Prostate gland (tissue), 2 donors: ENCODE measurements around the gene ARL16. TPM values are rescaled to one million over a fixed set of nuclear protein-coding genes. Genes with fewer than 3 reads are reported as not detected.

Experiments used
- DNase-seq: peaks from one replicate; pipeline ENCODE4 v3.0.0-alpha.2; 2019; ENCODE audit warnings: low spot score
- H3K27ac ChIP-seq, 2 donors: fragments of 200-600 bp; sonication (generic); 2 replicates each; pipeline ENCODE4 v1.5.1; 2017 to 2019
- H3K27me3 ChIP-seq: fragments of 200-600 bp; sonication (generic); replicated peaks from 2 replicates; pipeline ENCODE4 v1.5.1; 2019; ENCODE audit not compliant: insufficient read depth
- H3K36me3 ChIP-seq, 2 donors: fragments of 200-600 bp; sonication (generic); 1 replicate in 1 of 2; 2 replicates in 1 of 2; pipeline versions ENCODE4 v1.5.1 to v1.8.1; 2017 to 2019
- H3K4me1 ChIP-seq: fragments of 200-600 bp; sonication (generic); replicated peaks from 2 replicates; pipeline ENCODE4 v1.5.1; 2019
- H3K4me3 ChIP-seq, 2 donors: fragments of 200-600 bp; sonication (generic); 2 replicates each; pipeline ENCODE4 v1.5.1; 2017 to 2019
- H3K9me3 ChIP-seq: fragments of 200-600 bp; sonication (generic); 2 replicates; pipeline ENCODE4 v1.5.1; 2017
- CTCF ChIP-seq, 4 experiments: fragments of 200-600 bp in 2 of 4; fragments of 450-650 bp in 2 of 4; sonication (generic) in 2 of 4; IDR thresholded peaks; 1 replicate in 3 of 4; 2 replicates in 1 of 4; pipeline ENCODE4 v1.5.1; 2016 to 2019; ENCODE audit warnings: antibody characterized with exemption in 4 of 4, mild to moderate bottlenecking in 2 of 4, moderate library complexity in 2 of 4
- POLR2A ChIP-seq: fragments of 450-650 bp; IDR thresholded peaks from one replicate; pipeline ENCODE4 v1.6.1; 2016; ENCODE audit warnings: antibody characterized with exemption, mild to moderate bottlenecking
- POLR2AphosphoS5 ChIP-seq: sonication (generic); formaldehyde crosslinking; IDR thresholded peaks from one replicate; pipeline ENCODE4 v1.6.1; 2017; ENCODE audit warnings: antibody characterized with exemption
- WGBS: methylation state at CpG from one replicate; pipeline ENCODE4 v1.1.5; 2018; 5-methylcytosine and 5-hydroxymethylcytosine counted together
- intact Hi-C: fragments of 100-400 bp; cut with DNase I; formaldehyde crosslinking; loops from one replicate; pipeline ENCODE4 v1.14.2; 2022
- total RNA-seq, 2 donors: library from RNA; depleted of rRNA; stranded (reverse); fragments of >200 nt; gene quantifications; one replicate each; pipeline ENCODE4 v1.1.0, GENCODE V29; 2016

The ARL16 gene
- total RNA-seq, 2 donors from 2014 or later: 27.9 to 49.5 TPM

- intact Hi-C loops: no loop called here
- no peaks in the 10 kb centered on the region for H3K9me3 ChIP-seq
- WGBS: 90% methylated on average over 18 of the region's 18 CpGs
- H3K4me1 ChIP-seq: peaks cover 3% of the 10 kb centered on the region
- TF ChIP-seq POLR2AphosphoS5 (no peak), POLR2A (no peak), CTCF (IDR thresholded peaks at IDR 0.05) (no peak)
- H3K27me3 ChIP-seq: no peaks in the 10 kb centered on the region
- H3K27ac ChIP-seq: no peak overlapping the region
- peaks cover 12 to 61% of the 10 kb centered on the region in 2 donors for H3K36me3 ChIP-seq
- H3K4me3 ChIP-seq: no peak overlapping the region
- DNase-seq: no peak
Measured at GRCh38 chr17:81690066-81690465, 6.5 kb upstream of the ARL16 start.

- intact Hi-C loops: no loop called here
- no peak for TF ChIP-seq POLR2AphosphoS5
- TF ChIP-seq POLR2A: no peak
- no peak for TF ChIP-seq CTCF (IDR thresholded peaks at IDR 0.05)
- Histone ChIP-seq H3K27ac (no peak overlapping the region), H3K4me3 (no peak overlapping the region), H3K9me3 (no peaks in the 10 kb centered on the region), H3K27me3 (no peaks in the 10 kb centered on the region), H3K36me3 (peaks cover 3 to 51% of the 10 kb centered on the region in 2 donors), H3K4me1 (peaks cover 11% of the 10 kb centered on the region)
- 59% methylated on average over 14 of the region's 14 CpGs for WGBS
- no peak for DNase-seq
Measured at GRCh38 chr17:81688616-81689015, 5.0 kb upstream of the ARL16 start.

GRCh38 chr17:81687770-81688541 is 4.4 kb upstream of the ARL16 start:
- DNase-seq: no peak
- 95% methylated on average over 29 of the region's 41 CpGs for WGBS
- H3K4me3 ChIP-seq: no peak overlapping the region
- H3K27ac ChIP-seq: no peak overlapping the region
- peaks cover 3 to 51% of the 10 kb centered on the region in 2 donors for H3K36me3 ChIP-seq
- intact Hi-C loops: no loop called here
- TF ChIP-seq POLR2A: no peak
- TF ChIP-seq CTCF (IDR thresholded peaks at IDR 0.05): no peak
- no peak for TF ChIP-seq POLR2AphosphoS5
- H3K9me3 ChIP-seq: no peaks in the 10 kb centered on the region
- H3K4me1 ChIP-seq: peaks cover 11% of the 10 kb centered on the region
- H3K27me3 ChIP-seq: no peaks in the 10 kb centered on the region

- Histone ChIP-seq H3K27me3 (no peaks in the 10 kb centered on the region), H3K27ac (no peak overlapping the region), H3K9me3 (no peaks in the 10 kb centered on the region), H3K36me3 (peaks cover 3 to 42% of the 10 kb centered on the region in 2 donors), H3K4me3 (no peak overlapping the region), H3K4me1 (peaks cover 11% of the 10 kb centered on the region)
- intact Hi-C loops: no loop called here
- TF ChIP-seq POLR2A (no peak), POLR2AphosphoS5 (no peak), CTCF (IDR thresholded peaks at IDR 0.05) (no peak)
- DNase-seq: no peak
- WGBS: 85% methylated on average over 17 of the region's 20 CpGs
Measured at GRCh38 chr17:81686614-81687013, 3.0 kb upstream of the ARL16 start.

GRCh38 chr17:81685108-81685507 is 1.5 kb upstream of the ARL16 start:
- no peak for TF ChIP-seq CTCF (IDR thresholded peaks at IDR 0.05)
- no peak for TF ChIP-seq POLR2AphosphoS5
- no peak for TF ChIP-seq POLR2A
- 72% methylated on average over 12 of the region's 12 CpGs for whole genome bisulfite sequencing
- H3K27me3 ChIP-seq: no peaks in the 10 kb centered on the region
- no peak for DNase-seq
- intact Hi-C loops: no loop called here
- H3K4me3 ChIP-seq: peak overlapping the region; percentile 96 to 97
- no peak overlapping the region for H3K27ac ChIP-seq
- H3K9me3 ChIP-seq: no peaks in the 10 kb centered on the region
- H3K4me1 ChIP-seq: peaks cover 11% of the 10 kb centered on the region
- peaks cover 0 to 29% of the 10 kb centered on the region in 2 donors for H3K36me3 ChIP-seq
